ENCODE data around the gene AUTS2.

DNA sequence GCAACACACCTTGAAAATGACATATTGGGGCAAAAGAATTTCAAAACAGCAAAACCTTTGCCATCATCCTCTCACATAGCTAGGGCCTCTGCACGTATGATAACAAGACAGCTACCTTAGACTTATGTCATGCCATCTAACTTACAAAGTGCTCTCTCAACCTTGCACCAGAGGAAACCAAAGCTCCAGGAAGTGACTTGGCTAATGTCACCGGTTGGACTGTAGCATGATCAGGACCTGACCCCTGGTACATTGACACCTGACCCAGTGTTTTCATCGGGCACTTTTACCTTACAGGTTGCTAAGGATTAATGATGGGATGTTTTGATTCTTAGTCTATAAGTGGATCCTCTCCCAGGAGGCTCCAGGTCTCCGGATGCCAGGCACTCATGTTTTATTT is 1003.8 kb downstream of the AUTS2 start:
- TF ChIP-seq POLR2A (IDR thresholded peaks at IDR 0.05; ENCODE audit: low read depth, low read length): no peak
- no peak for TF ChIP-seq POLR2AphosphoS5 (IDR thresholded peaks at IDR 0.05; ENCODE audit: low read depth, low read length)
